HT-29 (cell line): Measurements from ENCODE around the gene CFD. TPM values are rescaled to one million over a fixed set of nuclear protein-coding genes. Genes with fewer than 3 reads are reported as not detected.
"Not testable (repeated sequence)": the region's sequence is repeated elsewhere in the genome, so short reads cannot be mapped to it uniquely, and the experiment has no call there.

ENCODE experiments used
- DNase-seq: peaks from one replicate; pipeline ENCODE4 v3.0.0-alpha.2; 2015; ENCODE audit warnings: low spot score
- total RNA-seq: library from RNA; depleted of rRNA; stranded (reverse); fragments of >200 nt; shearing (Covaris generic); gene quantifications from 2 replicates; pipeline ENCODE4 v1.2.3, GENCODE V29; 2014

CFD gene
- total RNA-seq, 1 experiment from 2014 or later, result 1.1 TPM

DNA sequence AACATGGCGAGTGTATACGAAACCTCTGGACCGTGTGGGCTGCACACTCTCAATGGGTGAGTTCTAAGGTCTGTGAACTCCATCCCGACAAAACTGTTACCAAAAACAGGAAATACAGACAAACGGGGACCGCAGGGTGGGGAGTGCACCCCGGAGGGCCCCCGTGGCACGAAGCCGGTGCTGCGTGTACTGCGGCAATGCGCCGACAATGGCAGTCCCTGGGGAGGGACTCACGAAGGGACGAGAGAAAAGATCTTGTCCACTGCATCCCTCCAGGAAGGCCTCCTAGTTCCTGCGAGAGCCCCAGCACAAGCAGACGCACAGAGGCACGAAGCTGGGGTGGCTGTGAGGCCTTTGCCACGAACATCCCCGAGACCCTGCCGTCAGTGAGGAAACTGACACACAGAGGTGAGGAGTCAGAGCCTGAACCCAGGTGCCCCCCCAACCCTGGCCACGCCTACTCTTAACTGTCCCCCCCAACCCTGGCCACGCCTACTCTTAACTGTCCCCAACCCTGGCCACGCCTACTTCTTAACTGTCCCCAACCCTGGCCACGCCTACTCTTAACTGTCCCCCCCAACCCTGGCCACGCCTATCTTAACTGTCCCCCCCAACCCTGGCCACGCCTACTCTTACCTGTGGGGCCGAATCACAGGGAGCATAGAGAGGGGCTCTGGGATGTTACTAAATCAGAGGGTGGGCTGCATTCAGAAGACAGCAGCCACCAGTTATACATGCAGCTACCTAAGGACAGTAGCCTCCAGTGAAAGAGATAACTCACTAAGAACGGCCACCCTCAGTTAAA, 29.3 kb downstream of the CFD start:
- no peak for DNase-seq

DNA sequence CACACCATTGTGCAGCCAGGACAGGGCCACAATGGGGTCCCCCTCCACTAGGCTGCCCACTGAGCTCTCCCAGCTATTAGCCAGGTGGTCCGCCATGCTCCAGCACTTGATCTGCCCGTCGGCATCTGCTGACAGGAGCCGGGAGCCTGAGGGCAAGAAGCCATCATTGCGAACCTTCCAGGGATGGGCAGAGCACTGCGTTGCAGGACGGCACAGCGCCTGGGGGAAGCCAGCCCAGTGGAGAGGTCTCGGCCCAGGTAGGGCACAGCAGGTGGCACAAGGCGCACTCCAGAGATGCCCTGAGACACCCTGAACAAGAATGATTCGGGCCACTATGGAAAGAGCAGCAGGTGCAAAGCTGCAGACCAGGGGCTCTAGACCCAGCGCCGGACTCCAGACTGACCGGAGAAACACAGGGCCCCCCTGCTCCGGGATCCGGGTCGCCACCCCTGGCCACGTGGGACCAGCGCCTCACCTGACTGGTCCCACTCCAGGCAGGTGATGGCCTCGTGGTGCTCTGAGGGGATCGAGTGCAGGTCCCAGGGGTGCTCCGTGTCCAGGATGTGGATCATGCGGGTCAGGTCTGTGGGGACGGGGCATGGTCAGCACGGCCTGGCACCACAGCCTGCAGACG, 30.3 kb downstream of the CFD start:
- no peak for DNase-seq

DNA sequence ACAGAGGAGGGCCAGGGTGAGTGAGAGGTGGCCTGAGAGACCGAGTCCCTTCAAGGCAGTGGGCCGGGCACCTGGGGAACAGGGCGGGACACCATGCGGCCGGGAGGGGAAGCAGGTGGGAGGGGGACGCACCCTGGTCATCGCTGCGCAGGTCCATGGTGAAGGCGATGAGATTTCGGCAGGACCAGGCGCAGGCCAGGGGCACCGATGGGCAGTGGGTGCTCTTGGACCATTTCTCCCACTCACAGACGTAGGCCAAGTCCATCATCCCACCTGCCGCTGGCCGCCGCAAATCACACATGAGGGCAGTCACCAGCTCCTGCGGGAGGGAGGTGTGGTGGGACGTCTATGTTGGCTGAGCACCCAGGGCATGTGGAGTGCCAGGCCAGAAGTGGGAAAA, 31.4 kb downstream of the CFD start:
- DNase-seq, result no peak

DNA sequence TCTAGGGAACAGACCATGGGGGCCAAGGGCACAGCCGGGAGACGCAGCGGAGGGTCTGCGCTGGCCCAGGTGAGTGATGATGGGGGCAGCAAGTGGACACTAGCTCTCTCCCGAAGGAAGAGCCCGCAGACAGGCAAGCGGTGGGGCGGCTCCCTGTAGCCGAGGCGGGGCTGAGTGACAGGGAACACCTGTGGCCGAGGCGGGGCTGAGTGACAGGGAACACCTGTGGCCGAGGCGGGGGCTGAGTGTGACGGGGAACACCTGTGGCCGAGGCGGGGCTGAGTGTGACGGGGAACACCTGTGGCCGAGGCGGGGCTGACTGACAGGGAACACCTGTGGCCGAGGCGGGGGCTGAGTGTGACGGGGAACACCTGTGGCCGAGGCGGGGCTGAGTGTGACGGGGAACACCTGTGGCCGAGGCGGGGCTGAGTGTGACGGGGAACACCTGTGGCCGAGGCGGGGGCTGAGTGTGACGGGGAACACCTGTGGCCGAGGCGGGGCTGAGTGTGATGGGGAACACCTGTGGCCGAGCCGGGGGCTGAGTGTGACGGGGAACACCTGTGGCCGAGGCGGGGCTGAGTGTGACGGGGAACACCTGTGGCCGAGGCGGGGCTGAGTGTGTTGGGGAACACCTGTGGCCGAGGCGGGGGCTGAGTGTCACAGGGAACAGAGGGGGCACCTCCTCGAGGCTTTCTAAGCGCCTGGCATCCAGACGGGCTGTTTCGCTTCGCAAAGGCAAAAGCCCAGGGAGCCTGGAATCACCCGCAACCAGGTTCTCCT, 32.1 kb downstream of the CFD start:
- DNase-seq, result not testable (repeated sequence)

DNA sequence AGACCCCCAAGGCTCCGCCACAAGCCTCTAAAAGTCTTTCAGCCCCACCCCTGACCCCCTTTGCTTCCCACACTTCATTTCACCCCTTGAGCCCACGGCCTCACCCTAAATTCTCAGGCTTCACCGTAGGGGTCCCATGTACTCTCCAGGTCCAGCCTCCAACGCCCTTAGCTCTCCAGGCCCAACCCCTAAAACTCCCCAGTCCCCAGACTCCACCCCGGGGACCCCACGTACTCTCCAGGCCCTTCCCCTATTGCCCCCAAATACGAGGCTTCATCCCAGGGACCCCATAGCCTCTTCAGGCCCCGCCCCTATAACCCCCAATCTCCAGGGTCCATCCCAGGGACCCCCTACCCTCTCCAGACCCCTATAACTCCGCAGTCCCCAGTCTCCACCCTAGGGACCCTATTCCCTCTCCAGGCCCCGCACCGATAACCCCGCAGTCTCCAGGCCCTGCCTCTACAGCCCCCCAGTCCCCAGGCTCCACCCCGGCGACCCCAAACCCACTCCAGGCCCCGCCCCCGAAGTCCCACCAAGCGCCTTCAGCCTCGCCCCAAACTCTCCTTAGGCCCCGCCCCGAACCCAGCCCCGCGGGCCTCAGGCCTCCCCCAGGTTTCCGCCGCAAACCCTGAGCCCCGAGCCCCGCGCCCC, 32.9 kb downstream of the CFD start:
- DNase-seq, result no peak

DNA sequence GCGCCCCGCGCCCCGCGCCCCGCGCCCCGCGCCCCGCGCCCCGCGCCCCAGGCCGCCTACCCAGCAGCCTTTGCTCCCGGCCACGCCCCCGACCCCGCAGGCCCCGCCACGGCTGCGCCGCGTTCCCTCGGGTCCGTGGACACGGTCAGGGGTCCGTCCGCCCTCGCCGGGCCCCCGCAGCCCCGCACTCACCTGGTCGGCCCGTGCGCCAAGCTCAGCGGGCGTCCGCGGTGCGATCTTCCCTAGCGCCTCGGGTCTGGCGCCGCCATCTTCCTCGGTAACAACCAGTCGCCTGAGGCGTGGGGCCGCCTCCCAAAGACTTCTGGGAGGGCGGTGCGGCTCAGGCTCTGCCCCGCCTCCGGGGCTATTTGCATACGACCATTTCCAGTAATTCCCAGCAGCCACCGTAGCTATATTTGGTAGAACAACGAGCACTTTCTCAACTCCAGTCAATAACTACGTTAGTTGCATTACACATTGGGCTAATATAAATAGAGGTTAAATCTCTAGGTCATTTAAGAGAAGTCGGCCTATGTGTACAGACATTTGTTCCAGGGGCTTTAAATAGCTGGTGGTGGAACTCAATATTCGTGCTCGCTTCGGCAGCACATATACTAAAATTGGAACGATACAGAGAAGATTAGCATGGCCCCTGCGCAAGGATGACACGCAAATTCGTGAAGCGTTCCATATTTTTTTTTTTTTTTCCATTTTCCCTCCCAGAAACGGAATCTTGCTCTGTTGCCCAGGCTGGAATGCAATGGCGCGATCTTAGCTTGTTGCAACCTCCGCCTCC, 33.6 kb downstream of the CFD start, which contains the start of the genes MED16 and RNU6-9:
MED16 (minus strand) TSS at position 294 of the 796 bp plus-strand sequence. CDS start 2,056 bp downstream, outside the sequence.
RNU6-9 (plus strand) TSS at position 591 of the 796 bp plus-strand sequence.
- peak; percentile 90 for DNase-seq

DNA sequence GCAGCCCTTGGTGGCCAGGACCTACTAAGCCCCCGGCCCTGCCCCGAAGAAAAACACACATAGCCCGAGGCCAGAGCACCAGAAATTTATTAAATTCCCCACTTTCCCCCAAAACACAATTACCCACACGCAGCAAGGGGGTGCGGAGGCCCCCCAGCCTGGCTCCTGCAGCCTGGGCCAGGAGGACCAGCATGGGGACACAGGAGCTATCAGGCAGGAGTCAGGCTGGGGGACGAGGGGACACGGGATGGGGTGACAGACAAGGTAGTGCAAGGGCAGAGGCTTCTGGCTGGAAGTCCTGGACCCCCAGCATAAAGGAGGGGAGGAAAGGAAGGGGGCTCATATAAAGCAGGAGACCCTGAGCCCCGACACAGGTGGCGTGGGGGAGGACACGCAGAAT, 37.0 kb downstream of the CFD start:
- no peak for DNase-seq

DNA sequence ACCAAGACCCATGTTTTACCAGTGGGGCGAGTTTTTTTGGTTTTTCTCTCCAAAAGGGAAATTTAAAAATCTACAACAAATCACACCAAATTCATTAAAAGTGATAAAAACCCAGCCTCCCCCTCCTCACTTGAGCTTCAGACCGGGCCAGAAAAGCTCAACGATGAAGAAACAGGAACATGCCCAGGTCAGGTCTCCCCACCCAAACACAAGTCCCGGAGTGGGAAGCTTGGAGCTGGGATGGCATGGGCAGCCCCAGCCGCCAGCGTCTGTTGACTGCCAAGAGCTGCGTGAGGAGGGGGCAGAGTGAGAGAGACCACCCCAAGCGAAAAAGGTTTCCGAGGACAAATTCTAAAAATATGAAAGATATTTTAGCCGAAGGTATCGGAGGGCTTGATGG, 37.5 kb downstream of the CFD start:
- no peak for DNase-seq

DNA sequence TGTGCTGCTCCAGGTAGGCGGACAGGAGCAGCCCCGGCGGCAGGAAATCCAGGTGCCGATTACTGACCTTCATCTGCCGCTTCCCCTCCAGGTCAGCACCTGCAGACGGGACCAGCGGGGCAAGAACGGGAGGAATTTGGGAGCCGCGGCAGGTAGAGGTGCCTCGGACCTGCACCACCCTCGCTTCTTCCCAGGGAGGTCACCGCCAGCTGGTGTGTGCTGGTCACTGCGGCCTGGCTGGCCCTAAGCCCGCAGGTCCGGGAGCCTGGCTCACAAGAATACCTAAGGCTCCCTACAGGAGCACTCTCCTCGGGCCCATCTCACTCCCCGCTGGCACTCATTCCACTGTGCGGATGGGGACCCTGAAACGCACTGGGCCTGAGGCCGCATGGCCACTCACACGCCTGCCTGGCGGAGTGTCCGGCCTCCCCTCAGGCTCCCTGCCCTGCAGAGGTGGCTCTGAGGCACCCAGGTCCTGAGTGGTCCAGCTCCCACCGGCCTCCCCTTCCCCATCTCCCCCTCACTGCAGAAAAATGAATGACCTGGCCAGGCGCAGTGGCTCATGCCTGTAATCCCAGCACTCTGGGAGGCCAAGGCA, 38.1 kb downstream of the CFD start:
- no peak for DNase-seq

DNA sequence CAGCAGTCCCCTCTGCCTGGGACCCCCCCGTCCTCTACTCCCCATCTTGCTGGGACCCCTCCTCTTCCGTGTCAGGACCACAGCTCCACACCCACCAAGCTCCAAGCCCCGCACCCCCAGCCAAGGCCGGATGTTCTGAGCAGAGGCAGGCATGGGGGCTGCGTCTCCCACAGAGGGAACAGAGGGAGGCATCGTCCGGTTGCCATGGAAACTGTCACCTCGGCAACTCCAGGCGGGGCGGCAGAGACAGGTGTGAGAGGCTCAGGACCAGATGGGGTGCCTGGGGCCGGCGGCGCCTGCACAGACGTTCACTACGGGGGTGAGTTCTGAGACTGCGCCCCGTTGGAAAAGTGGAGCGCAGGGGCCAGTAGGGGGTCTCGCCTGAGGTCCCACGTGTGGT, 39.2 kb downstream of the CFD start:
- DNase-seq, result no peak

DNA sequence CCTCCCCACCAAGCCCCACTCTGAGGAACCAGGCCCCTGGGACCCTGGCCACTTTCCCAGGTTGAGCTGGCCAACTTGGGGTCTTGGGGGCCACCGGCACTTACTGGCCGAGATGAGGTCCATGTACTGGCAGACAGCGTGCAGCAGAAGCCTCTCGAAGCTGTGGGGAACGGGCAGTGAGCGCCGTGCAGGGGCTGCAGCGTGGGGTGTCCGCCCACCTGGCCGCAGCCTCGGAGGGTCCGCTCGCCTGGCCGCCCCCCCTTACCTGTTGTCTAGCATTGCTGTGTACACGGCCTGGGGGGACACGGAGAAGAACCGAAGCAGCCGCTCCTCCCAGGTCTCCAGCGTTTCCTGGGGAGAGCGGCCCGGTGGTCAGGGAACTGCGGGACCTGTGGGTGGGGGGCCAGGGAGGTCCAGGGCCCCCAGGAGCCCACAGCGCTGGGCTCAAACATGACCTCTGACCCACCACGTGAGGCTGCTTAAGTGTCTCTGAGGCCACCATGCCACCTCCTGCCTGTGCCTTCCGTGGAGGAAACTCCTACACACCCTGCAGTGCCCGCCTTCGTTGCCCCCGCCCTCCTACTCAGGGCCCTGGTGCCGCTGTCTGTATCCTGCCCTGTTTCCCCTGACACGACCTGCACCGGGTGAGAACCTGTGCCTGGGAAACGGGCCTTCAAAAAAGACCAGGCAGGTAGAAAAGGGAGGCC, 40.0 kb downstream of the CFD start:
- DNase-seq, result no peak

DNA sequence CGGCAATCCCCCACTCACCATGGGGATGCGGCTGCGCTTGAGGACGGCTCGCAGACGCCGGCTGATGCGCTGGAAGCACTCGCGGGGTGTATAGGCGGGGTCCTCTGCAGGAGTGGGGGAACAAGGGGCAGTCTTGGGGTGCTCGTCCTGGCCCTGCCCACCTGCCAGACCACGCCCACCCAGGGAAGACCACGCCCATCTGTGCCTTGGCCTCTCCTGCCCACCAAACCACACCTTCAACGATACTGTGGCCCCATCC, 40.5 kb downstream of the CFD start:
- DNase-seq, result no peak

DNA sequence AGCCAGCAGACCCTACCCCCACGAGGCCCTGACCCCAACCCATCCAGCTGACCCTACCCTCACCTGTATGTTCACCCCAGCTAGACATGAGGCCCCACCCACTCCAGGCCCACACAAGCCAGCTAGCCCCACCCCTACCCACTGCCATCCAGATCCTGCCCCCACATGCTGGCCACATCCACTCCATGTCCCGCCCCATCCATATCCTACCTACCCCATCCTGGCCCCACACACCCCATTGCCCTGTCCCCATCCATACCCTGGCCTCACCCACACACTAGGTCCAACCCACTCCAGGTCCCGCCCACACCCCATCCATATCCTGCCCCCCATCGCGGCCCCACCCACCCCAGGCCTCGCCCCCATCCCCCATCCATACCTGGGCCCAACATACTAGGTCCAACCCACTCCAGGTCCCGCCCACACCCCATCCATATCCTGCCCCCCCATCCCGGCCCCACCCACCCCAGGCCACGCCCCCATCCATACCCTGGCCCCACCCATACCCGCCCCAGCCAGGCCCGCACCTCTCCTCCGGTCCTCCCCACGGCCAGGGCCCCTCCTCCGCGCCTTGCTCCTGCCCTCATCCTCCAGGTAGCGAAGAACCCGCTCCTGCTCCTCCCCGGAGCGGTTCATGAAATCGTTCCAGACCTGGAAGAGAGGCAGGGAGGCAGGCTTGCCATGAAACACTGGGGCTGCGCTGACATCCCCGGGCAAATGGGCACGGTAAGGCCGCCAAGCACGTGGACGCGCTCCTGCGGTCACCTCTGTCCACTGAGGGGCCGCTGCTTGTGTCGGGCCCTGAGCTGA, 41.0 kb downstream of the CFD start:
- no peak for DNase-seq

DNA sequence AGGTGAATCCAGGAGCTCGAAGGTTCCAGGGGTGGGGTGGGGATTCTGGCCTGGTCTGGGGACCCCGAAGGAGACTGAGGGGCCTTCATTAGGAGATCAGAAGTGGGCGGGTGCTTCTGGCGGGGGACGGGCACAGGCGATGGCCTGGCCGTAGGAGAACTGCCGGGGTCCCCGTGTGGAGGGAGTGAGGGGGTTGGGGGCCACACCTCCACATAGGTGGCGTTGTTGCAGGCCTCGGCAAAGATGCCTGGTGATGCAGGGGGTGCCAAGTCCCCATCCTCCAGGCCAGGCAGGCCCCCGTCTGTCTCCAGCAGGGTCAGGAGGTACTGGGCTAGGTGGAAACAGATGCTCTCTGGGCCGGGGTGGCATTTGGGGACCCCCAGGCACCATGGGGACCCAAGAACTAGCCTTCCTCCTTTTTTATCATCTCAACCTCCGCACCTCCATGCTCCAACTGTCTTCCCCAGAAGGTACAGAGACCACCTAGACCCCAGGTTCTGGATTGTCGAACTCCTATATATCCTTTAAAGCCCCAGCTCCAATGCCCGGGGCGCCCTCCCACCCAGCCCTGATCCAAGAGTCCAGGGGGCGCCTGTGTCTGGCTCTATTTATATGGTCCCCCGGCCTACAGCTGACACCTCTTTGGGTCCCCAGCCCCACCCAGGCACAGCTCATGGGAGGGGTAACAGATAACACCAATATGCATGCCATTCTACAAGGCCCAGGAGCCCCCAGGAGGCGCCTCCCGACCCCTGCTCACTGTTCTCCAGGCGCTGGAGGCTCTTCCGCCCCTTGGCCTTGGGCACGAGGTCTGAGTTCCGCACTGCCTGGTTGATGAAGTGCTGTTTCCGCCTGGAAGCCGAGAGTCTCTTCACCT, 42.0 kb downstream of the CFD start:
- DNase-seq, result no peak

DNA sequence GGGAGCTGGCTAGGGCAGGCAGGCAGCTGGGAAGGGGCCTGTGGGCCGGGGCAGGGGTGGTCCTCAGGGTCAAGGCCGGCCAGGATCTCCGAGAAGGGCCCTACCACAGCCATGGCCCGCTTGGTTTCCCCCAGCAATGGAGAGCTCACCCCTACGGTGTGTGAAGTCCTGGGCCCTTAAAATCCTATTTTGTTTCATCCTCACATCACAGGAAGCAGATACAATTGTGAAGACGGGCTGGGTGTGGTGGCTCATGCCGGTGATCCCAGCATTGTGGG, 42.6 kb downstream of the CFD start:
- DNase-seq, result no peak

DNA sequence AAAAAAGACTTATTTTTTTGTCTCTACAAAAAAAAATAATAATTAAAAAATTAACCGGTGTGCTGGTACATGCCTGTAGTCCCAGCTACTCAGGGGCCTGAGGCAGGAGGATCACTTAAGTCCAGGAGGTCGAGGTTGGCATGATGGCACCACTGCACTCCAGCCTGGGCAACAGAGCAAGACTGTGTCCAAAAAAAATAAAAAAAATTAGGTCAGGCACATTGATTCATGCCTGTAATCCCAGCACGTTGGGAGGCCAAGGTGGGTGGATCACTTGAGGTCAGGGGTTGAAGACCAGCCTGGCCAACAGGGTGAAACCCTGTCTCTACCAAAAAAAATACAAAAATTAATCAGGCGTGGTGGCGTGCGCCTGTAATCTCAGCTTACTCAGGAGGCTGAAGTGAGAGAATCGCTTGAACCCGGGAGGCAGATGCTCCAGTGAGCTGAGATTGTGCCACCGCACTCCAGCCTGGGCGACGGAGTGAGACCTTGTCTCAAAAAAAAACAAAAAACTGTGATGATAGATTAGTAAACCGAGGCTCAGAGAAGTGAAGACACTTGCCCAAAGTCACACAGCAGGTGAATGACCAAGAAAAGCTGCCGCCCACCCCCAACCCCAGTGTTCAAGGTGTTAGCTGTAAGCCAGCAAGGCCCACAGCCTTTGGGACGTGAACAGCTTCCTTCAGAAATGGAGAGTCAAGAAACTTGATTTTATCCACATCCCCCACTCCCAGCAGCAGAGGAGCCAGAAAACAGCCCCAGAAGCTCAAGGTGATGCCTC, 43.2 kb downstream of the CFD start:
- no peak for DNase-seq

DNA sequence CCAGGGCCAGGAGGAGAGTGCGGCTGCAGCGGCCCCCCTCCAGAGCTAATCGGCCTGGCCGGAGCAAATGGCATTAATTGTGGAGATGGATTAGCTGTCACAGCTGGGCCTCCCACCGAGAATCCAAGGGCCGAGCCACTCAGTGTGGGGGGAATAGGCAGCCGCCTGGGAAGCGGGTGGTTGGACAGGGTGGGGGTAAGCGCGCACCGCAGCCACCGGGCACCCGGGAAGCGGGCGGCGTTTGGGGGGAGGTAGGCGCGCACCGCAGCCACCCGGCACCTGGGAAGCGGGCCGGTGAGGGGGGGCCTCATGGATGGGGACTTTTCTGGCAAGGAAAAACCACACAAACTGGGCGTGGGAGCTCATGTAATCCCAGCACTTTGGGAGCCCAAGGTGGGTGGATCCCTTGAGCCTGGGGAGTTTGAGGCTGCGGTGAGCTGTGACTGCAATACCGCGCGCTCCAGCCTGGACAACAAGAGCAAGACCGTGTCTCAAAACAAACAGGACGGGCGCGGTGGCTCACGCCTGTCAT, 43.9 kb downstream of the CFD start:
- no peak for DNase-seq

DNA sequence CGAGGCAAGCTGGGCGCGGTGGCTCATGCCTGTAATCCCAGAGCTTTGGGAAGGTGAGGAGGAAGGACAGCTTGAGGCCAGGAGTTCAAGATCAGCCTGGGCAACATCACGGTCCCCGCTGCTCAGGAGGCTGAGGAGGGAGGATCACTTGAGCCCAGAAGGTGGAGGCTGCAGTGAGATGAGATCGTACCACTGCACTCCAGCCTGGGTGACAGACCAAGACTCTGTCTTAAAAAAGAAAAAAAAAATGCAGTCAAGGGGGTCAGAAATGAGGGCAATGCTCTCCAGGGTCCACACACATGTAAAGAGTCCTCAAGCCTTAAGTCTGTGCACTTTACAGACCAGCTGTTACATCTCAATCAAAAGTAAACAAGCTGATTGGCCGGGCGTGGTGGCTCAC, 45.1 kb downstream of the CFD start:
- DNase-seq, result no peak
